HCEC 1CT (cell line): ENCODE results near the gene ALKBH2.
"Not testable (repeated sequence)": the region's sequence is repeated elsewhere in the genome, so short reads cannot be mapped to it uniquely, and the experiment has no call there.

Experiments used
- DNase-seq: peaks from one replicate; pipeline ENCODE4 v3.0.0-alpha.2; 2017

ALKBH2 gene

DNA sequence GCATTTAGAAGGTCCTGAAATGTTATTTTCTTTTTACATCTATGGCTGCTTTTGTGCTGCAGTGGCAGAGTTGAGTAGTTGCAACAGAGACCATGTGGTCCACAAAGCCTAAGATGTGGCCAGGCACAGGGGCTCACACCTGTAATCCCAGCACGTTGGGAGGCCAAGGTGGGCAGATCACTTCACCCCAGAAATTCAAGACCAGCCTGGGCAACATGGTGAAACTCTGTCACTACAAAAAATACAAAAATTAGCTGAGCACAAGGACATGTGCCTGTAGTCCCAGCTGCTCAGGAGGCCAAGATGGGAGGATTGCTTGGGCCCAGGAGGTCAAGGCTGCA lies 27.4 kb downstream of the ALKBH2 start:
- no peak for DNase-seq

DNA sequence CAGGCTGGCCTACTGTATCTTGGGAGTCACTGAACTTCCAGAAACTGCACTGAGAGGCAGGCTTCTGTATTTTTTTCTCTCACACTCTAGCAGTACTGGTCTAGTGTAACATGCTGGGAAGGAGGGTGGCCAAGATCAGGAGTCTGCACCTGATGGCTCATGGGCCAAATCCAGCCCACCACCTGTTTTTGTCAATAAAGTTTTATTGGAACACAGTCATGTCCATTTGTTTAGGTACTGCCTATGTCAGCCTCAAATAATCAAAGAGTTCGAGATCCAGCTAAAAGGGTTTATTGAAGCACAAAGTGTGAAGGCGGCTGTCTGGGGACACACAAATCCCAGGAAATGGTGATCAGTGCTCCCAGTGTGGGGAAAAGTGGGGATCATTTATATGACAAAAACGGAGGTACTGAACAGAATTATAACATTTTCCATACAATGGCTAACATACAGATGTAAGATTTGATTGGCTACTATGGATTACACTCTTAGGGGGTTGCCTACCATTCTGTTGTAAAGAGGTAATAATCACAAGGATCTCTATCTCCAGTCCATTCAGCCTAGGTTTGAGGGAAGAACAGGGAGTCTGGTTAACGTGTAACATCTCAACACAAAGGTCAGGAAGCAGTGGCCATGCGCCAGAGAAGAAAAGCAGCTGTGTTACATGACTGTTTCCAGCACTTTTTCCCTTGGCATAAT lies 28.0 kb downstream of the ALKBH2 start:
- no peak for DNase-seq

DNA sequence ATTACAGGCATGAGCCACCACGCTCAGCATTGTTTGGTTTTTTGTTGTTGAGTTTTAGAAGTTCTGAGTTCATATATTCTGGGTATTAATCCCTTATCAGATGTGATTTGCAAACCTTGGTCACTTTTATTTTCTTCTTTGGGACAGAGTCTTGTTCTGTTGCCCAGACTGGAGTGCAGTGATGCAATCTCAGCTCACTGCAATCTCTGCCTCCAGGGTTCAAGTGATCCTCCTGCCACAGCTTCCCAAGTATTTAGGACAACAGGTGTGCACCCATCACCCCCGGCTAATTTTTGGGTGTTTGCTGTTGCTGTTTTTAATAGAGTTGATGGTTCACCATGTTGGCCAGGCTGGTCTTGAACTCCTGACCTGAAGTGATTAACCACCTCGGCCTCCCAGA lies 29.1 kb downstream of the ALKBH2 start:
- no peak for DNase-seq

DNA sequence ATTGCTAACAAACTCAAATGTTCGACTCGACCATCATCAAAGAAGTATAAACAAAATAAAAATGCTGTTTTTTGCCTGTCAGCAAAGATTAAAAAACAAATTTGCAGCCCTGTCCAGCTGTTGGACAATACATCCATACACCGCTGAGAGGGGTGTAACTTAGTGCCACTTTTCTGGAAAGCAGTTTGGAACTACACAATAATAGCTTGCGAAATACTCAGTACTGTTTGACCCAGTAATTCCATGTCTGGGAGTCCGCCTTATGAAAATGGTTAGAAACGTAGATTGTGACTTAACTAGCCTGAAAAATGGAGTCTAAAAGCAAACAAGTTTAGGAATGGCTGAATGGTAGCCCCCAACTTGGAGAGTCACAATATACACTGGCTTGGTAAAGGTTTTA lies 34.5 kb downstream of the ALKBH2 start:
- no peak for DNase-seq

DNA sequence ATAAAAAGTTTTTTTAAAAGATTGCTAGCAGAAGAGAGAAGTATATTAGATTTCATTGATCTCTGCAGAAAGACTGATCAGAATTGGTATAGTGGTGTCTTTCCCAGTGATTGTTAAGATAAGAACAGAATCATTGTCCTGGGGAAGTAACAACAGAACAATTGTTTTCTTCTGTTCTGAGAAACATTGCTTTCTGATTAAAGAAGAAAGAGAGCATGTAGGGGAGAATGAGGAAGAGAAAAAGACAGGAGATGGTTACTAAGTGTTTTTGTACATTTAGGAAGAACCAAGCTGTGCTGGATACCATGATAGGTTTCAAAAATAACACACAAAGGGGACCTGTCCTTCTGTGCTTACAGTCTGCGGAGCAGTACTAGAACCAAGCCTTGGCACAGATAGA lies 35.9 kb downstream of the ALKBH2 start:
- DNase-seq: no peak

DNA sequence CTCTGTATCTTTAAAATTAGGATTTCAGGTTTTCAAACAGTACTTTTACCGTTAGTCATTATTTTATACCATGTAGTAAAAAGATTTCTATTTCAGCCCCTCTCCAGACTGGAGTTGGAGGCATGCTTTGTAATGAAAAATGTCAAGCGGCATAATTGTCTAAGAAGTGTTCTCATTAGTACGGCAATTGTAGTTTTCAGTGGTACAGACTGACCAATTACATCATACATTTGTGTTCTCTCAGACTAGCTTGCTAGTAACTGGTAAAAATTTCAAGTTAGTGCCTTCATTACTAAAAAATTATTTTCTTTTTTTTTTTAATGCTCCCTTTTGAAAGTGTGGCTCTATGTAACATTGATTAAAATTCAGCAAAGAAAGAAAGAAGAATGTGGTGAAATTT lies 36.4 kb downstream of the ALKBH2 start:
- no peak for DNase-seq

DNA sequence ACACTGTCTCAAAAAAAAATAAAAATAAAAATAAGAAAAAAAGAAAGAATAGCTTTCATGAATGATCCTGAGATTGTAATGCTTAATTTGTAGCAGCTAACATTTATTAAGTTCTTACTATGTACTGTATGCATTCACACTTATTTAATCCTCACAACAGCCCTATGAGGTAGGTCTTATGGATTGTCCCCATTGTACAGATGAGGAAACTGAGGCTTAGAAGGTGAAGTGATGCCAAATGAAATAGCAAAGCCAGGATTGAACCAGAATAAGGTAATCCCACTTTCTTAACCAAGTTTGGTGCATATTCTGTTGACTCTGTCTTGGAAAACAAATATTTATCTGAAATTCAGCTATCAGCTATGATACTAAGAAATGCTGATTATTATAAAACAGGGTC lies 38.8 kb downstream of the ALKBH2 start:
- DNase-seq: no peak

DNA sequence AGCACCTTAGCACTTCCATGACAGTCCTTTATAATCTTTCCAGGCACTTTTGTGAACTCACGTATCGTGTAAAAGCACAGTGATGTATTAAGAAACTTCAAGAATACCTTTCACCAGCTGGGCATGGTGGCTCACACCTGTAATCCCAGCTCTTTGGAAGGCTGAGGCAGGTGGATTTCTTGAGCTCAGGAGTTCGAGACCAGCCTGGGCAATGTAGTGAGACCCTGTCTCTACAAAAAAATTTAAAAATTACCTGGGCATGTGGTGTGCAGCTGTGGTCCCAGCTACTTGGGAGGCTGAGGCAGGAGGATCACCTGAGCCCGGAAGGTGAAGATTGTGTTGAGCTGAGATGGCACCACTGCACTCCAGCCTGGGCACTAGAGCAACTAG lies 39.2 kb downstream of the ALKBH2 start:
- not testable (repeated sequence) for DNase-seq

DNA sequence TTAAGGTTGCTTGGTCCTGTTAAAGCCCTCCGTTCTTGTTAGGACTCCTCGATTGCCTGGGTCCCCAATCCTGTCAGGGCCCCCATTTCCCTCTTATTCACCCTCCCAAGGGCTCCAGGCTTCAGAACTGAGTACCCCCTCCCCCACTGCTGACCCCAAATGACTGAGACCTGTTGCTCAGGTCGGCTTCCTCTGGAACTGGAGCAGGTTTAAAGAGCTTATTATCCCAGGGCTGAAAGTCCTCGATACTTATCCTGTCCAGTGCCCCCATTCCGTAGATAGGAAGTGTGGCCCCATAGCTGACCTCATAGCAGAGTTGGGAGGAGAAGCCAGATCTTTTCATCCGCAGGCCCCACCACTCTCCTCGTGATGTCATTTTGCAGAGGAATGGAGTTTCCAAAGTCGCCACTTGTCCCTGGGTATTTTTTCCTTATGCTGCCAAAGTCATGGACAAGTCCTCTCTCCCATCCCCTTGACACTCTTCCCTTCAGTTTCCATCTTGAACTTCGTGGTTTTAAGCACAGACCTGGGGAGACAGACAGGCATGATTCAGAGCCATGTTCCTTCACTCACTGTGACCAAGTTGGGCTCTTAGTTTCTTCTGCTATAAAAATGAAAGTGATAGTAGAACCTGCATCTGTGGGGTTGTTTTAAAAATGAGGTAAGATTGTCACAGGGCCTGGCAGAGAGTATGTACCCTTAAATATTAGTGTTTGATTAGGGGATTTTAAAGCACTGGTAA lies 39.7 kb downstream of the ALKBH2 start:
- DNase-seq: no peak

DNA sequence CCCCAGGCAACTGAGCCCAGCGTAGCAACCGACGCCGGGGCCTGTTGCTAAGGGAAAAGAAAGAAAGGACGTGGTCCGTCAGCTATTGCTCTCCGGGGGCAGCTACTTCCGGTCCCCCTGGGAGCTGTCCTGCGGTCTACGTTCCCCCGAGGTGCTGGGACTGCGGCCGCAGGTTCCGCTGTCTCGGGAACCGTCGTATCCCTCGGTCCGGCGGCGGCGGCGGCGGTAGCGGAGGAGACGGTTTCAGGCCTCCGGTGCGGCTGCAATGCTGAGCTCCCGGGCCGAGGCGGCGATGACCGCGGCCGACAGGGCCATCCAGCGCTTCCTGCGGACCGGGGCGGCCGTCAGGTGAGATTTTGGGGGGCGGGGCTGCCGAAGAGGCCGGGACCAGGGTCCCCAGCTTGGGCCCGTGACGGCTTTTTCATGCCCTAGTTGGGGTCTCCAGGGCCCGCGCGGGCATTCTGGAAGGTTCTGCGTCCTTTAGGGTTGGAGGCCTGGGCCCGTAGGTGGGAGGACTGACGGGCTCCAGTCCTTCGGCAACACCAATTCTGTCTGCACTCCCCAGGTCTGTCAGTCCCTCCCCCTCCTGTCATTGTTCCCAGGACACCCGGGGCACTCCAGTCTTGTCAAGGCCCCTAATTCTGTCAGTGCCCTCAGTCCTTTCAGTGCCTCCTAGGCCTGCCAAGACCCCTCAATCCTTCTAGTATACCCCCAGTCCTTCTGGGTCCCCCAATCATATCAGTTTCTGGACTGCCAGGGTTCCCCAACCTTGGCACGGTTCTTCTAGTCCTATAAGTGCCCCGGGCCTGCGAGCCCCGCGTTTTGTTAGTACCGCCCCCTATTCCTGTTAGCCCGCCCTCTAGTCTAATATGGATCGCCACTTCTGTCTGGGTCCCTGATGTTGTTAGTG lies 40.6 kb downstream of the ALKBH2 start, which contains the start of gene USP30:
USP30 (plus strand) TSS at position 163 of the 910 bp plus-strand sequence; CDS start at position 266, 103 bp downstream.
- peak; percentile 80 for DNase-seq

DNA sequence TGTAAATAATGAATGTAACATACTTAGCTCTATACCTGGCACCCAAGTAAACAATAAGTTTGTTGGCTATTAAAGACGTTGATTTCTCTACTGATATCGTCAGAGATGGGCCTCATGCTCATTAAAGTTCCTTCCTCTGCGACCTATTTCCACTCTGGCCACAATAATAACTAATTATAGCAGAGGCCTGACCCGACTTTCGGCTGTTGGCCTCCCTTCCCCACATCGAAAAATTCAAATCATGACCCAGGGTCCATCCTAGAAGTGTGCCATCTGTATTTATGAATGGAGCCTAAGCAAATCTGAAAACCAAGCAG lies 41.2 kb downstream of the ALKBH2 start:
- DNase-seq: no peak

DNA sequence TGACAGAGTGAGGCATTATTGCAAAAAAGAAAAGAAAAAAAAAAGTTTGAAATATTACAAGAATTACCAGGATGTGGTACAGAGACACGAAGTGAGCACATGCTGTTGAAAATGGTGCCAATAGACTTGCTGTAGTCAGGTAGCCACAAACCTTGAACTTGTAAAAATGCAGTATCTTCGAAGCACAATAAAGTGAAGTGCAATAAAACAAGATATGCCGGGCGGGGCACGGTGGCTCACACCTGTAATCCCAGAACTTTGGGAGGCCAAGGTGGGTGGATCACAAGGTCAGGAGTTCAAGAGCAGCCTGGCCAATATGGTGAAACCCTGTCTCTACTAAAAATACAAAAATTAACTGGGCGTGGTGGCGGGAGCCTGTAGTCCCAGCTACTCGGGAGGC lies 43.5 kb downstream of the ALKBH2 start:
- not testable (repeated sequence) for DNase-seq

DNA sequence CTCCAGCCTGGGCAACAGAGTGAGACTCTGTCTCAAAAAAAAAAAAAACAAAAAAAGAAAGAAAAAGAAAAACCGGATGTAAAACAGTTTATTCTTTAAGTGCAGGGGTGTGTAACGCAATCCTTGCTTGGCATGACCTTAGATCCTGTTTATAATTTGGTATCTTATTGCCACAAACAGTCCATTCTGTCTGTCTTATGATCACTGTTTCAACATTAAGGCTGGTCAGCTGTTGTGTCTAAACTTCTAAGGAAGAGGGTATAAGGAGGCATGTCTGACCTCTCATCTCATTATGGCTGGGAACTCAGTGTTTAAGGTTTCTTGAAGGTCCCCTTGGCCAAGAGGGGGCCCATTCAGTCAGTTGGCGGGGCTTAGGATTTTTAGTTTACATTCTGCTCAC lies 44.6 kb downstream of the ALKBH2 start:
- DNase-seq: not testable (repeated sequence)

DNA sequence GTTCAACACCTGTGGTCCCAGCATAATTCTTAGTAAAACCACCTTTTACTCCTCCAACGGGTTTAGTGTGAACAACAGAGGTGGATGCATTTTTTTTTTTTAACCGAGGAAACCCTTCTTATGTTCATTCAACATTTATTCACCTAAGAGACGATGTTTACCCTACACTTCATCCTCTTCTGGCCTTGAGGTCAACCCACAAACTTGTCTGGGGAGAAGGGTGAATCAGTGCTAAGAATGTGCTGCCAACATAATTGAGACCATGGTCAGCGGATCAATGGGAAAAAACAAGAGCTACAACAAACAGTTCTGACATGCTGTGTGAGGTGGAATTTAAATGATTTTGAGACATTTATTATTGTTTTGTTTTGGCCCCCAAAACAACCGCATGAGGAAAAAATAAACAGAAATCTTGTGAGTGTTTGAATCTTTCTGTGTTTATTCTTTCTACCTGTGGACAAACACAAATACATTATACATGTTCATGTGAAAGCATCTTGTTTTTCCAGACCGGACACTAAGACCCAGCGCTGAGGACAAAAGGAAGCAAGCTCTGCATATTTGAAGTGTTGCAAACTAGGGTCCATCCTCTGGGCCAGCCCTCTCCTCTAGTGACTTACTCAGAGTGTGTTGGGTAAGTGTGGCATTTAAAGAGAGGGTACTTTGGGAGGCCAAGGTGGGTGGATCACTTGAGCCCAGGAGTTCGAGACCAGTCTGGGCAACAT lies 46.0 kb downstream of the ALKBH2 start:
- peak; percentile 65 for DNase-seq

DNA sequence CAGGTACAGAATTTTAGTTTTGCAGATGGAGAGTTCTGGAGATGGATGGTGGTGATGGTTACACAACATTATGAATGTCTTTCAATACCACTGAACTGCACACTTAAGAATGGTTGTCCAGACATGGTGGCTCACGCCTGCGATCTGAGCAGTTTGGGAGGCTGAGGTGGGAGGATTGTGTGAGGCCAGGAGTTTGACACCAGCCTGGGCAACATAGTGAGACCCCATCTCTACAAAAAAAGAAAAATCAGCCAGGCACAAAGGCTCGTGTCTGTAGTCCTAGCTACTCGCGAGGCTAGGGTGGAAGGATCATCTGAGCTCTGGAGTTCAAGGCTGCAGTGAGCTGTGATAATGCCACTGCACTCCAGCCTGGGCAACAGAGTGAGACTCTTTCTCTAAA lies 49.0 kb downstream of the ALKBH2 start:
- no peak for DNase-seq
